NCI-H1092 treated with DMSO at 0.1 percent for 48 hours (cell line): ENCODE data around the gene FMN2.
"Not testable (repeated sequence)": the region's sequence is repeated elsewhere in the genome, so short reads cannot be mapped to it uniquely, and the experiment has no call there.

Experiments
- DNase-seq: peaks from one replicate; lab custom pipeline; 2025; lab: John Stamatoyannopoulos, UW

FMN2 gene

GRCh38 chr1:240362826-240363225, 271.1 kb downstream of the FMN2 start:
- no peak for DNase-seq

DNA sequence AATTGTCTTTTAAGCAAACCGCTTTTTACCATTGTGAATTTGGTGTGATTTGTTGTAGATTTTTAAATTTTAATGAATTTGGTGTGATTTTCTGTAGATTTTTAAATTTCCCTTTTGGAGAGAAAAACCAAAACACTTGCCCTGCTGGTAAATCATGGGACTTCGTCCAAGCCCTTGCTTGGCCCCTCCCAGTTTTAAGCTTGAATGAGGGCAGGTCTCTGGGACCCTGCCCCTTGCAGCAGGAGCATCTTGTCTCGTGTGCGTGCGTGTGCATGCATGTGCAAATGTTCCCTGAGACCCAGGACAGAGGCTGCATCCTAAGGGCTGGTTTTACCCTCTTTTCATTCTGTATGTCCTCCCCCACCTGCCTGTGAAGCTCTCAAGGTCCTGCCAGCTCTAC, 271.6 kb downstream of the FMN2 start:
- DNase-seq = no peak

DNA sequence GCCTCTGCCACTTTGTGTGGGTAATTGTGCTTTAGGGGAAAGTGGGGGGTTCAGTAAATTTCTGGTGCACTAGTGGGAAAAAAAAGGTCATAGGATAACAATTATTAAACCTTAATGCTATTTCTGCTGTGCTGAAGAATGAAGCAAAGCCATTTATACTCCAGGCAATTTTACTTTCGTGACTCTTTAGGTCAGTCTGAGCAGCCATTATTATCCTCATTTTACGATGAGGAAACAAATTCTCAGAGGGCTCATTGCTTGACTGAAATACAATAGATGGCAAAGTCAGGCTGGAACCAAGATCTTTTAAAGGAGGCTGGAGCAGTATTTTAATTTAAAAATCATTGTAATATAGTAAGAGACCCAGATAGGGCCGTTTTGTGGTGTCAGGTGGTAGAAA, 272.2 kb downstream of the FMN2 start:
- no peak for DNase-seq

DNA sequence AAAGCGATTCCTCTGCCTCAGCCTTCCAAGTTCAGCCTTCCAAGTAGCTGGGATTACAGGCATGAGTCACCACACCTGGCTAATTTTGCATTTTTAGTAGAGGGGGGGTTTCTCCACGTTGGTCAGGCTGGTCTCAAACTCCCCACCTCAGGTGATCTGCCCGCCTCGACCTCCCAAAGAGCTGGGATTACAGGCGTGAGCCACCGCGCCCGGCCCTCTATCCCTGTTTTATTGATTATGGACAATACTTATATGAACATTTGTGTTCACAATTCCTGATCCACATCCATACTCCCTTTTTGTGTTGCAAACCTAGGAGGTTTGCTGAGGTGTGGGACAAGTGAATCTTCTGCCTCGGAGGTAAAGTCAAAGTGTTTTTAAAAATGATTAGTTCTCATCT, 275.0 kb downstream of the FMN2 start:
- no peak for DNase-seq

- DNase-seq = no peak
Observed at GRCh38 chr1:240385551-240385950, 293.9 kb downstream of the FMN2 start.

- DNase-seq = no peak
Observed at GRCh38 chr1:240385985-240386978, 294.6 kb downstream of the FMN2 start.

DNA sequence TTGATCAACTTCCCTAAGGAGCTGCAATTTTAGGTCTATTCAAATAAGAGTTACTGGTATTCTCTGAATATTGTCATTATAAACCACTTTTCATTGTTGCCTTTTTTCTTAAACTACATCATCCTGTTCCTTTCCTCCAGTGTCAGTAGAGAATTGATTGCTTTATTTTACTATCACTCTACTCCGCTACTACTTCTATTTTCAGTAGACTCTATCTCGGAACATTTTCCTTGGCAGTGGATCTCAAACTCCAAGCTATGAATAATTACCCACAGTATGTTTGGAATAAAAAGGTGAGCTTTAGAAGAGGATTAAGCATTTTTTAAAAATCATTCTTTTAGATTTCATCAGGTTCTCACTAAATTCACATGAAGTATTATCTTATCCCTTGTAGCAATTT, 295.4 kb downstream of the FMN2 start:
- no peak for DNase-seq

DNA sequence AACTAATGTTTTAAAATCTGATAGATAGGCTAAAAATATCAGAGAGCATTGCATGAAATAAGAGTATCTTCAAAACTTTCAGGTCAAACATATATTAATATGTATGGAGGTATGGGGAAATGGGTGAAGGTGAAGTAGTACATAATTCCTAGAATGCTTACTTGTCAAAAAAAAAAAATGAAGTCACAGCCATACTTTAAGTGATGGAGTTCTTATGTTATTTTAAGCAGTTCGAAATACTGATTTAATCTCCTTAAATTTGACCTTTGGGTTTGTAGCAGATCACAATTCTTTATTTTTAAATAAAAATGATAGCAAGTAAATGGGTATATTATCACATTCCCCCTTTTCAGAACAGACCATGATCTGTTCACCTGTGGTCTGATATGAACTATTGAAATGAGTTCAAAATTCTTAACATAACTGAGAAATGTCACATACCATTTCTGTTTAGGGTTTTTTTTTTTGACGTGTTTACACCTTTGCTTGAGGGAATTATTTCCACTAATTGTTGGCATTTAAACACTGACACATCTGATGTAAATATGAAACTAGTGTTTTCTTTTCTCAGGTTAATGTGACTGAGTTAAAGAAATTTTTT, 300.1 kb downstream of the FMN2 start:
- no peak for DNase-seq

DNA sequence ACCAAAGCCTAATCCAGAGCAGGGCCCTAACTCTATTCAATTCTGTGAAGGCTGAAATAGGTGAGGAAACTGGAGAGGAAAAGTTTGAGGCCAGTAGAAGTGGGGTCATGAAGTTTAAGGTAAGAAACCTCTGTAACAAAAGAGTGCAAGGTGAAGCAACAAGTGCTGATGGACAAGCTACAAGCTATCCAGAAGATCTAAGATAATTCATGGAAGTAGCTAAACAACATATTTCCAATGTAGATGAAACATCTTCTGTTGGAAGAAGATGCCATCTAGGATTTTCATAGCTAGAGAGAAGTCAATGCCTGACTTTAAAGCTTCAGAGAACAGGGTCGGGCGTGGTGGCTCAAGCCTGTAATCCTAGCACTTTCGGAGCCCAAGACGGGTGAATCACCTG, 302.7 kb downstream of the FMN2 start:
- DNase-seq = no peak

DNA sequence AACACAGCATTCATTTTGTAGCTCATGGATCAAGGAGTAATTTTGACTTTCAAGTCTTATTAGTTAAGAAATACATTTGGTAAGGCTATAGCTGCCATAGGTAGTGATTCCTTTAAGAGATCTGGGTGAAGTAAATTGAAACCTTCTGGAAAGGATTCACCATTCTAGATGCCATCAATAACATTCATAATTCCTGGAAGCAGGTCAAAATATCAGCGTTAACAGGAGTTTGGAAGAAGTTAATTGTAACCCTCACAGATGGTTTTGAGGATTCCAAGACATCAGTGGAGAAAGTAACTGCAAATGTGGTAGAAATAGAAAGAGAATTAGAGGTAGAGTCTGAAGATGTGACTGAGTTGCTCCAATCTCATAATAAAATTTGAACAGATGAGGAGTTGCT, 303.7 kb downstream of the FMN2 start:
- no peak for DNase-seq

GRCh38 chr1:240399381-240399780, 307.7 kb downstream of the FMN2 start:
- DNase-seq = no peak

DNA sequence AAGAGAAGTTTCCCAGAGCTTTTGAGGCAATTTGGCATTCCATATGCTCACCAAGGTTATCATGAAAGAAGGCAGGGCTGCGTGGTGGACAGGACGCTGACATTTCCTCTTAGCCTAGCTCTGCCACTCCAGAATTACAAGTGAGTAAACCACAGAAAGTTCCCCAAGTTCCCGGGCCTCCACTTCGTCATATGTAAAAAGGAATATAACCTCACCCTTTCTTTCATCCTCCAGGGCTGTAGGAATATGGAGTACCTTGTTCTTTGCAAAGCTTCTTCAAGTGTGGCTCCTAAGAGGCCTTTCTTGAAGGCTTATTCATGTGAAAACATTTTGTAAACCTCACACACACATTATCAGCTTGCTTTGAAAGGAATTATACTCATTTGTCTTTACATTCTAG, 310.0 kb downstream of the FMN2 start:
- DNase-seq = no peak

GRCh38 chr1:240402326-240402725, 310.6 kb downstream of the FMN2 start:
- DNase-seq = no peak

DNA sequence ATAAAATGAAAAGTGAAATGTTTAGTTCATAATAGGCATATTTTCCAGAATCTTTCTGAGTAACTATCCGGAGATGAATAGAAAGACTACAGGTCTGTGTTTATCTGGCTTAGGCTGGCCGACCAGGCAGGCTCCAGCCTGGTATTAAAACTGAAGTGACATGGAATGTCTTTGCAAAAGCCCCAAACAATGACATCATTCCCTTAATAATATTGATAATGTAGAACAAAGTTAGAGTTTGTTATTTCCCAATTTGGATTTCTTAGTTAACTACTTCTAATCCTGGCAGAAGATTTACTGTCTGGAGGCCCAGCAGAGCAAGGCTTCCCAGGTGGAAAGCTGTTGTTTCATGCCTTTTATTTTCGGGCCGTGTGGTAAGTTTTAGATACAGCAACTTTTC, 312.6 kb downstream of the FMN2 start:
- DNase-seq = no peak

DNA sequence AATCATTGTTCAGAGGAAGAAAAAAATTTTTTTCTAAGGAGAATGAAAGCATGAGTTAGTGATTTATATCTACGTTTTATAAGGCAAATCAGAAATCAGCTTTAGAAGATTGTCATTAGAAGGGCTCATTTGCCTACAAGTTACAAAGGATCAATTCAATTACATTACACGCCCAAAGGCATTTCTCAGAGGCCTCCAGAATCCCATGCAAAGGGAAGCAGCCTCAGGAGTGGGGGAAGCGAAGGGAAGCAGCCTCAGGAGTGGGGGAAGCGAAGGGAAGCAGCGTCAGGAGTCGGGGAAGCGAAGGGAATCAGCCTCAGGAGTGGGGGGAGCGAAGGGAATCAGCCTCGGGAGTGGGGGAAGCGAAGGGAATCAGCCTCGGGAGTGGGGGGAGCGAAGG, 314.1 kb downstream of the FMN2 start:
- no peak for DNase-seq

- no peak for DNase-seq
Observed at GRCh38 chr1:240407407-240407806, 315.7 kb downstream of the FMN2 start.

- no peak for DNase-seq
Observed at GRCh38 chr1:240409615-240410014, 317.9 kb downstream of the FMN2 start.

DNA sequence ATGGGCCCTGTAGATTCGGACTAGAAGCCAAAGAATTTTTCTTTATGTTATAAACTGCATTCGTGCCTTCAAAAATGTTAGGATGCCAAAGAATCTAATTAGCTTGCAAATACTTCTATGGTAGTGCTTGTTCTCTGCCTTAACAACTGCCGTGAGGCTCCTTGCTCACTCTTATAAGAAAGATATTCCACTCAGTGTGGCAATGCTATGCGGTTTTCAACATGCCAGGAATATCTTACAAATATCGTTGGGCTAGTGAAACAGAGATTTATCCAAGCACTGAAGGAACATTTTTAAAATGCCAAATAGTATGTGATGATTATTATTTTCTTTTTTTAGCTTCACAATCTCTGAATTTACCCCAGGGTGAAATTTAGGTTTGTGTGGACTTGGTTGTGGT, 322.0 kb downstream of the FMN2 start:
- no peak for DNase-seq

DNA sequence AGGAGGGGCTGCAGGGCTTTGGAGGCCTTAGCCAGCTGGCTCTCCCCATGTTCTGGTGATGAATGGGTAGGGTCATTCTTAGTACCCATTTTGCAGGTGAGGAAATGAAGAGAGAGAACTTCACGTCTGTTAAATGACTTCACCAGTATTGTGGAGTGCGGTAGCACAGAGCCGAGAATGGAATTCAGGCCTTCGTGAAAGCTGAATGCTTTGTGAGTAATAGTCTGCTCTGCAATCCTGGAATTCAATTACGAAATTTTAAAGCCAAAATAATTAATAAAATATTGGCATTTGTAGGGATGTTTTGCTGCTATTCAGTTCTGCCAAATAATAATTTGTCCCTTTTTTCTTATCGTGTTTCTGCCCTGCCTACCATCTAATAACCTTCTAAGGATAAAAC, 322.6 kb downstream of the FMN2 start:
- no peak for DNase-seq

DNA sequence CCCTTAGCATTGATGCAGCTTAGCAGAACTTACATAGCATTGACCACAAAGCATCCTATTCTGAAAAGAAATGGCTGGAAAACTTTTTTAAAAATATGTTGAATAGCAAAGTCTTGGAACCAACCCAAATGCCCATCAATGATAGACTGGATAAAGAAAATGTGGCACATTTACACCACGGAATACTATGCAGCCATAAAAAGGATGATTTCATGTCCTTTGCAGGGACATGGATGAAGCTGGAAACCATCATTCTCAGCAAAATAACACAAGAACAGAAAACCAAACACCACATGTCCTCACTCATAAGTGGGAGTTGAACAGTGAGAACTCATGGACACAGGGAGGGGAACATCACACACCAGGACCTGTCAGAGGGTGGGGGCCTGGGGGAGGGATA, 323.3 kb downstream of the FMN2 start:
- DNase-seq = not testable (repeated sequence)

- no peak for DNase-seq
Observed at GRCh38 chr1:240415532-240415931, 323.8 kb downstream of the FMN2 start.

GRCh38 chr1:240417317-240417716, 325.6 kb downstream of the FMN2 start:
- no peak for DNase-seq

GRCh38 chr1:240420766-240421165, 329.1 kb downstream of the FMN2 start:
- no peak for DNase-seq
